Uterus (tissue), 4 donors: ENCODE measurements around the gene CHRNA4. TPM values are rescaled to one million over a fixed set of nuclear protein-coding genes. Genes with fewer than 3 reads are reported as not detected.

ENCODE experiments used
- DNase-seq, 2 donors: peaks; one replicate each; pipeline ENCODE4 v3.0.0-alpha.2; 2019 to 2020
- H3K27ac ChIP-seq, 2 donors: fragments of 200-600 bp; sonication (generic); 1 replicate in 1 of 2; 2 replicates in 1 of 2; pipeline ENCODE4 v1.5.1; 2016 to 2018
- H3K27me3 ChIP-seq, 2 donors: fragments of 200-600 bp; sonication (generic); one replicate each; pipeline ENCODE4 v1.5.1; 2018 to 2019; ENCODE audit warnings: control low read depth in 1 of 2
- H3K36me3 ChIP-seq, 2 donors: fragments of 200-600 bp; sonication (generic); one replicate each; pipeline ENCODE4 v1.5.1; 2019; ENCODE audit warnings: control low read depth in 1 of 2
- H3K4me1 ChIP-seq, 2 donors: fragments of 200-600 bp; sonication (generic); one replicate each; pipeline ENCODE4 v1.5.1; 2018 to 2019; ENCODE audit warnings: control low read depth in 1 of 2
- H3K4me3 ChIP-seq, 2 donors: fragments of 200-600 bp; sonication (generic); 1 replicate in 1 of 2; 2 replicates in 1 of 2; pipeline ENCODE4 v1.5.1; 2018 to 2019; ENCODE audit warnings: mild to moderate bottlenecking in 1 of 2
- H3K9me3 ChIP-seq, 2 donors: fragments of 200-600 bp; sonication (generic); one replicate each; pipeline ENCODE4 v1.5.1; 2019; ENCODE audit warnings: control low read depth in 1 of 2
- POLR2A ChIP-seq, 2 donors: fragments of 450-650 bp; IDR thresholded peaks; one replicate each; pipeline ENCODE4 v1.6.1; 2016; ENCODE audit warnings: antibody characterized with exemption in 2 of 2, mild to moderate bottlenecking in 1 of 2, moderate library complexity in 1 of 2
- intact Hi-C: fragments of 100-400 bp; cut with DNase I; formaldehyde crosslinking; loops from one replicate; pipeline ENCODE4 v1.15.1; 2023; ENCODE audit warnings: low total_unique reads
- total RNA-seq, 4 donors: library from RNA; depleted of rRNA in 3 of 4; stranded (reverse); fragments of >200 nt in 3 of 4; gene quantifications; one replicate each; pipeline versions ENCODE4 v1.1.0 to v1.2.4, GENCODE V29; 2014 to 2023
- TF ChIP-seq, protein P1 (sequence below), 4 experiments: fragments of 200-600 bp in 2 of 4; fragments of 450-650 bp in 2 of 4; sonication (generic) in 2 of 4; IDR thresholded peaks; one replicate each; pipeline ENCODE4 v1.5.1; 2016 to 2019; ENCODE audit warnings: antibody characterized with exemption in 4 of 4, mild to moderate bottlenecking in 2 of 4, moderate library complexity in 1 of 4
- donor health status: DM: yes; HTN: yes; CAD: no.

The CHRNA4 gene
- total RNA-seq, 4 donors from 2014 or later, result 0.21 to 1.5 TPM; not detected in 2

DNA sequence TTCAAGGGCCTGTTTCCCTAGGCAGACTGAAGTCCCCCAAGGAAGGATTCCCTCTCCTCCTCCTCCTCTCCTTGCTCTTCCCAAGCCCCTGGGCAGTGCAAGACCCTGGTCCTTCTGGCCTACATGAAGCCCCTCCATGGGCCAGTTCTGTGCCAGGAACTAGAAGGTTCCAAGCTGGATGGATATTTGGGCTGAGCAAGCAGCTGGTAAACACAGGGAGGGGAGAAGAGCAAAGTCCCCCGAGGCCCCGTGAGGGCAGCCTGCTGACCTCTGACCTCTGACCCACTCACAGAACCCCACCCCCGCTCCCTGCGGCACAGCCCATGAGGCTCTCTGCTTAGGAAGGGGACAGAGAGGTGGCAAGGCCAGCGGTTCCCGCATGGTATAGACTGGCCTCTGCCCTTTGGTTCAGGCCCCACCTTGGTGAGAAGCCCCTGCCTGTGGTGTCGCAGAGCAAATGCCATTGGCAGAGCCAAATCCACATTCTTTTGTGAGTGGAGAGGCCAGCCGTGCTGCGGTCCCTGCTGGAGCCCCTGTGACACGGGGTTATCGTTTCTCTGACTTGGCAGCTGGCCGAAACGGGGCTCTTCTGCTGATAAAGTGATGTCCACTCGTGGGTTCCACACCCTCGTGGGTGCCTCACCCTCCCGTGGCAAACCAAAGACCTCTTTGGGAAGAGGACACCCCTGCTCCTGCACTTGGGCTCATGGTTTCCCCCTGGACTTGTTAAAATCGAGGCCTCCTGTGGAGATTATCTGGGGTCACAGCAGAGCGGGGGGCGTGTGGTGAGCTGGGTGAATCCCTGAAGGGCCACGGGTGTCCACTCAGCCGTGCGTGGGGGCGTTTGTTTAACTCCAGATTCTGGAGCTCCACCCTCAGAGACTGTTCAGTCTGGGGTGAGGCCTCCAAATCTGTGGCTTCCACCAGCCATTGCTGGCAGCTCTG is 2.1 kb upstream of the CHRNA4 start:
- Histone ChIP-seq H3K9me3 (no peaks in the 10 kb centered on the region), H3K4me3 (no peak overlapping the region), H3K36me3 (no peaks in the 10 kb centered on the region), H3K27ac (no peak overlapping the region), H3K27me3 (peaks cover 8 to 9% of the 10 kb centered on the region in 2 donors), H3K4me1 (peaks cover 0 to 6% of the 10 kb centered on the region in 2 donors)
- no peak for DNase-seq
- intact Hi-C loops, result no loop called here
- TF ChIP-seq, protein P1, sequence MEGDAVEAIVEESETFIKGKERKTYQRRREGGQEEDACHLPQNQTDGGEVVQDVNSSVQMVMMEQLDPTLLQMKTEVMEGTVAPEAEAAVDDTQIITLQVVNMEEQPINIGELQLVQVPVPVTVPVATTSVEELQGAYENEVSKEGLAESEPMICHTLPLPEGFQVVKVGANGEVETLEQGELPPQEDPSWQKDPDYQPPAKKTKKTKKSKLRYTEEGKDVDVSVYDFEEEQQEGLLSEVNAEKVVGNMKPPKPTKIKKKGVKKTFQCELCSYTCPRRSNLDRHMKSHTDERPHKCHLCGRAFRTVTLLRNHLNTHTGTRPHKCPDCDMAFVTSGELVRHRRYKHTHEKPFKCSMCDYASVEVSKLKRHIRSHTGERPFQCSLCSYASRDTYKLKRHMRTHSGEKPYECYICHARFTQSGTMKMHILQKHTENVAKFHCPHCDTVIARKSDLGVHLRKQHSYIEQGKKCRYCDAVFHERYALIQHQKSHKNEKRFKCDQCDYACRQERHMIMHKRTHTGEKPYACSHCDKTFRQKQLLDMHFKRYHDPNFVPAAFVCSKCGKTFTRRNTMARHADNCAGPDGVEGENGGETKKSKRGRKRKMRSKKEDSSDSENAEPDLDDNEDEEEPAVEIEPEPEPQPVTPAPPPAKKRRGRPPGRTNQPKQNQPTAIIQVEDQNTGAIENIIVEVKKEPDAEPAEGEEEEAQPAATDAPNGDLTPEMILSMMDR (IDR thresholded peaks at IDR 0.05), result no peak
- no peak for TF ChIP-seq POLR2A (IDR thresholded peaks at IDR 0.05)

DNA sequence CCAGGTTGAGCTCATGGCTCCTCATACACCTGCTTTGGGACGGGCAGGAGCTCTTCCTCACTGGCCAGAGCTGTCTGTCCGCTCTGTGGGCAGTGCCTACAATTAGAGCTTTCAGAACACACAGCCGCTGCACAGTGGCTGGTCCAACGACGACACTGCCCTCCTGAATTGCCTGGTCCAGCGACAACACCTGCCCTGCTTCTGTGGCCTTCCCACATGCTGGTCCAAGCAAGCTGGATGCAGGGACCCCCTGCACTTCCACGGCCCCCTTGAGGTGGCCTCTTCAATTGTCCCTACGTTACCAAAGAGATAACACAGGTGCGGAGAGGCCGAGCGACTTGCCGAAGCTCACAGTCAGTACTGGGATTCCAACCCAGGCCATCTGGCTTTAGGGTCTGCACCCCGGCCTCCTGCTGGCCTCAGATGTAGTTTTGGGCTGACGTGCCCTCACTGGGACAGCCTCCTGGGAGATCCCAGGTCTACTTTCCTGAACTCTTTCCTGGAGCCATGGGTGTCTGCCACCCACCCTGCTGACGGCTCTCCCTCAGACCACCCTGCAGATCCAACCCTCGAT is 1.4 kb upstream of the CHRNA4 start:
- intact Hi-C loops, result no loop called here
- DNase-seq, result no peak
- Histone ChIP-seq H3K4me1 (peaks cover 0 to 6% of the 10 kb centered on the region in 2 donors), H3K36me3 (no peaks in the 10 kb centered on the region), H3K27ac (no peak overlapping the region), H3K27me3 (peaks cover 8 to 9% of the 10 kb centered on the region in 2 donors), H3K4me3 (no peak overlapping the region), H3K9me3 (no peaks in the 10 kb centered on the region)
- TF ChIP-seq, protein P1 (IDR thresholded peaks at IDR 0.05), result no peak
- no peak for TF ChIP-seq POLR2A (IDR thresholded peaks at IDR 0.05)

DNA sequence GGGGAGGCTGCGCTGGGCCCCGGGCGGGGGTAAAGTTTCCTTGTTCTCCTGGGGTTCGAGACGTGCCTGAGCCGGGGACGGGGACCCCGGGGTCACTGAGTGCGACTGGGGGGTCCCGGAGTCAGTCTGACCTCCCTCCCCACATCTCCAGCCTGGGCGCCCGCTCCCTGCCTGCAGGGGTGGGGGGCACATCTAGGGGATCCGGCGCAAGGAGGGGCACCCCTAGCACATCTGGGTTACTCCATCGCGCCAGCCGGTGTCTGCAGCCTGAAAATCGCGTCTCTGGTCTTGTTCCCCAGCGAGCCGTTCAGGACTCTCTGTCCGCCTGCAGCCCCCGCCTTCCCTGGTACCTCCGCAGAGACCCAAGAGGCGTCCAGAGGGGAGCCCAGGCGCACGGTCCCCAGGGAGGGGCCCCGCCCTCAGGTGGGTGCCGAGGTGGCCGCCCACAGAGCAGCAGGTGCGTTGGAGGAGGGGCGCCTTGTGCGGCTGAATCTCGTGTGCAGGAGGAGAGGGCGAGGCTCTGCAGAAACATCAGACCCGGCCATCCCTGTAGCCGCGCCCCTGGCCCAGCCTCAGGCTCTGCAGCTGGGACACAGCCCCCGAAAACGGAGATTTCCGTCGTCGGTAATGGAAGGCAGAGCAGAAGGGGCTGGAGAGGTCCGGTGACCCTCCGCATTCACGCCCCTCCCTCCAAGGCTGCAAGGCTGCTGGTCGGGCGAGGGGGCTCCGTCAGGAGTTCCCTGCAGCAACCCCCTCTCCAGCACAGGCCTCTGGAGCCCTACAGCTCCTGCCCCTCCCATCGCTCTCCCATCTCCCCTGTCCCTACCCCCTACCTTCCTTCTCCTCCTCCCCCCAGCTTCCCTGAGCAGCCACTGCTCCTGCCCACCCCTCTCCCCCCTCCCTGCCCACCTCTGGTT is 628 bp upstream of the CHRNA4 start:
- intact Hi-C loops, result no loop called here
- no peaks in the 10 kb centered on the region for H3K36me3 ChIP-seq
- DNase-seq, result no peak
- no peak for TF ChIP-seq POLR2A (IDR thresholded peaks at IDR 0.05)
- TF ChIP-seq, protein P1 (IDR thresholded peaks at IDR 0.05), result no peak
- H3K27me3 ChIP-seq, result peaks cover 8 to 9% of the 10 kb centered on the region in 2 donors
- no peaks in the 10 kb centered on the region for H3K9me3 ChIP-seq
- no peak overlapping the region for H3K4me3 ChIP-seq
- no peak overlapping the region for H3K27ac ChIP-seq
- H3K4me1 ChIP-seq, result peaks cover 0 to 6% of the 10 kb centered on the region in 2 donors

DNA sequence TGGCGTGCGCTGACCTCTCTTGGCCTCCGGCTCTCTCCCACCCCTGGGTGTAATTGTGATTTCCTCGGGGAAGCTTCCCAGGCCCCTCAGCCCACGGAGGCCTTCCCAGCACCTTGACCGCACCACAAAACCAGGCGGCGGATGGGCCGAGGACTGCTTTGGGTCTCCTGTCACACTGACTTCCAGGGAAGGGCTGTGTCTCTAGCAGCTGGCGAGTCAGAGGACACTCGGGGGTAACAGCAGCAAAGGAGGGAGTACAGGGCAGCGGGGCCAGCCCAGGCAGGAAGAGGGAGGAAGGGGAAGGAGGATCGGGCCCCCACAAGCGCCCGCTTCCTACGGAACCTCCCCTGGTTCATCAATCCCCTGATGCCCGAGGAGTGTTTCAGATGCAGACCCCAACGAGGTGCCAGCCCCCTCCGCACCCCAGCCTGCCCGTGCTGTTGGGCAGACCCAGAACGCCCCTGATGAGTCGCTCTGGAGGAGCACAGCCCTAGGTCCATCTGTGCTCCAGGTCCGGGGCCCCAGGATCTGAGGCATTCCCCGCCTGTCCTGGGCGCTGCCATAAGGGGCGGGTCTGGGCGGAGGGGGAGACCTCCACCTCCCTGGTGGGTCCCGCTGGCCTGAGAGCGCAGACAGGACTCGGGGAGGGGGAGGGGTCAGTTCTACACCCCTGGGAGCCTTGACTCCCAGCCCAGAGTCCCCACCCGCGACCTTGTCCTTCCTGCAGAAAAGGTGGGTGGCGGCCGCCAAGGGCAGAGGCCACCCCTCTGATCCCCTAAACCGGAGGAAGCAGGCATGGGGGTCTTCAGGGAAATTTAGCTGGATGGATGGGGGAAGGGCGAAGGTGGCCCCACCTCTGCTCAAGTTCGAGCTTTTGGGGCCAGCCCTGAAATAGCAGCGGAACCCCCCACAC is 956 bp downstream of the CHRNA4 start:
- H3K4me3 ChIP-seq, result no peak overlapping the region
- H3K9me3 ChIP-seq, result no peaks in the 10 kb centered on the region
- H3K4me1 ChIP-seq, result peaks cover 0 to 6% of the 10 kb centered on the region in 2 donors
- no peaks in the 10 kb centered on the region for H3K36me3 ChIP-seq
- no peak overlapping the region for H3K27ac ChIP-seq
- intact Hi-C loops, result no loop called here
- H3K27me3 ChIP-seq, result peaks cover 8 to 9% of the 10 kb centered on the region in 2 donors
- DNase-seq, result no peak
- no peak for TF ChIP-seq POLR2A (IDR thresholded peaks at IDR 0.05)
- TF ChIP-seq, protein P1 (IDR thresholded peaks at IDR 0.05), result no peak
